ENCODE data around the gene PLCD3. TPM values are rescaled to one million over a fixed set of nuclear protein-coding genes. Genes with fewer than 3 reads are reported as not detected.

The PLCD3 gene
- total and polyA plus RNA-seq, 9 of the 15 experiments (the other 6 are each of a cell fraction or from before 2014, with no cell fraction given) = 0.20 to 22.6 (median 7.5) TPM

DNA sequence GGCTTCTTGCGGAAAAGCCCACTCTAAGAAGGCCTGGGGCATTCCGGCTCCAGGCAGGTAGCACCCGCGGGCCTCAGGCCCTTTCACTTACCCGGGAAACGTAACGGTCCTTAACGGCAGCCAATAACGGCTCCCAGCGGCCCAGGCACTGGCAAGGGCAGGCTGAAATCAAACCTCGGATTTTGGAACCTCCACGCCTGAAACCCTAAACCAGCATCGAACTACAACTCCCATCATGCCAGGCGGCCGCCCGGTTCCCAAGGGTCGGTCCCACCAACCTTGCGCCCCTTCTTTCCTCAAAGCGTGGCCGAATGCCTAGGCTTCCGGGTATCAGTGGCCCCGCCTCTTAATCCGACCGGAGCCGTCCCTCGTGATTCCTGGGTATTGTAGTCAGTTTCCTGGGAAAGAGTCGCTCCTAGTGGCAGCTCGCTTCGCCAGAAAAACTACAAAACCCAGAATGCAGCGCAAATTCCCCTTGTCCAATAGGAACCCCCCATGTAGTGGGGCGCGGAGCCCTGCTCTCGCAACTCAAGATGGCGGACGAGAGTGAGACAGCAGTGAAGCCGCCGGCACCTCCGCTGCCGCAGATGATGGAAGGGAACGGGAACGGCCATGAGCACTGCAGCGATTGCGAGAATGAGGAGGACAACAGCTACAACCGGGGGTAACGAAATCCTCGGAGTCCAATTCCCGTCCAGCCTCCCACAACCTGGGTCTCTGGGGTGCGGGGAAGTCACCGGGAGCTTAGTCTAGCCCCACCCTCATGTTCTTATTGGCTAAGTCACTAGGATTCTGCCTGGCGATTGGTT is 71.3 kb downstream of the PLCD3 start, which contains the start of gene NMT1 (continued):
- TF ChIP-seq MCM3 (IDR thresholded peaks at IDR 0.05) (no peak), ZNF668 (CRISPR knock-in tag; IDR thresholded peaks at IDR 0.05) (no peak), ARNT (IDR thresholded peaks at IDR 0.05) (peak in 1 of 2 experiments; percentile 25; a peak in 1 of 4 replicates), SMARCC2 (IDR thresholded peaks at IDR 0.05; ENCODE audit: low read depth) (no peak), GATAD2A (IDR thresholded peaks at IDR 0.05) (no peak), NFYB (IDR thresholded peaks at IDR 0.05; ENCODE audit: extremely low read depth, insufficient read length) (peak; percentile 99), ZNF431 (CRISPR knock-in tag; IDR thresholded peaks at IDR 0.05) (no peak), PHB2 (IDR thresholded peaks at IDR 0.05; ENCODE audit: low read depth) (no peak), ZNF134 (CRISPR knock-in tag; conservative IDR thresholded peaks at IDR 0.05) (no peak), NEUROD1 (IDR thresholded peaks at IDR 0.05; ENCODE audit: borderline replicate concordance, low read depth, low read length, partially characterized antibody) (peak; percentile 21), MEF2D (tag; conservative IDR thresholded peaks at IDR 0.05; ENCODE audit: low read depth) (no peak), KDM4B (IDR thresholded peaks at IDR 0.05; ENCODE audit: borderline replicate concordance in 2 of 2, low read depth in 1 of 2) (no peak; a peak in 1 of 4 replicates), ZNF766 (CRISPR knock-in tag; conservative IDR thresholded peaks at IDR 0.05) (peak; percentile 97), RFX1 (IDR thresholded peaks at IDR 0.05) (no peak), ZBTB7A (IDR thresholded peaks at IDR 0.05; ENCODE audit: borderline replicate concordance, control insufficient read depth, low read depth, low read length) (peak; percentile 100), TAL1 (IDR thresholded peaks at IDR 0.05) (no peak), ZNF184 (CRISPR knock-in tag; IDR thresholded peaks at IDR 0.05) (no peak), ELF4 (CRISPR knock-in tag; IDR thresholded peaks at IDR 0.05) (peak; percentile 88), ZNF217 (CRISPR knock-in tag; IDR thresholded peaks at IDR 0.05) (no peak), ETS2 (tag; IDR thresholded peaks at IDR 0.05; ENCODE audit: borderline replicate concordance, poor library complexity, severe bottlenecking) (no peak), ADNP (tag; IDR thresholded peaks at IDR 0.05) (no peak), TCF7 (IDR thresholded peaks at IDR 0.05; ENCODE audit: borderline replicate concordance) (no peak)
- TF ChIP-seq, protein P1, sequence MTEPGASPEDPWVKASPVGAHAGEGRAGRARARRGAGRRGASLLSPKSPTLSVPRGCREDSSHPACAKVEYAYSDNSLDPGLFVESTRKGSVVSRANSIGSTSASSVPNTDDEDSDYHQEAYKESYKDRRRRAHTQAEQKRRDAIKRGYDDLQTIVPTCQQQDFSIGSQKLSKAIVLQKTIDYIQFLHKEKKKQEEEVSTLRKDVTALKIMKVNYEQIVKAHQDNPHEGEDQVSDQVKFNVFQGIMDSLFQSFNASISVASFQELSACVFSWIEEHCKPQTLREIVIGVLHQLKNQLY (CRISPR knock-in tag; conservative IDR thresholded peaks at IDR 0.05) = 0 out of 4 replicates have a peak, but pooled peaks of 1 of the 2 experiments have one; percentile 57
- TF ChIP-seq, protein P2, sequence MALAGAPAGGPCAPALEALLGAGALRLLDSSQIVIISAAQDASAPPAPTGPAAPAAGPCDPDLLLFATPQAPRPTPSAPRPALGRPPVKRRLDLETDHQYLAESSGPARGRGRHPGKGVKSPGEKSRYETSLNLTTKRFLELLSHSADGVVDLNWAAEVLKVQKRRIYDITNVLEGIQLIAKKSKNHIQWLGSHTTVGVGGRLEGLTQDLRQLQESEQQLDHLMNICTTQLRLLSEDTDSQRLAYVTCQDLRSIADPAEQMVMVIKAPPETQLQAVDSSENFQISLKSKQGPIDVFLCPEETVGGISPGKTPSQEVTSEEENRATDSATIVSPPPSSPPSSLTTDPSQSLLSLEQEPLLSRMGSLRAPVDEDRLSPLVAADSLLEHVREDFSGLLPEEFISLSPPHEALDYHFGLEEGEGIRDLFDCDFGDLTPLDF (CRISPR knock-in tag; IDR thresholded peaks at IDR 0.05) = no peak
- TF ChIP-seq, protein P3, sequence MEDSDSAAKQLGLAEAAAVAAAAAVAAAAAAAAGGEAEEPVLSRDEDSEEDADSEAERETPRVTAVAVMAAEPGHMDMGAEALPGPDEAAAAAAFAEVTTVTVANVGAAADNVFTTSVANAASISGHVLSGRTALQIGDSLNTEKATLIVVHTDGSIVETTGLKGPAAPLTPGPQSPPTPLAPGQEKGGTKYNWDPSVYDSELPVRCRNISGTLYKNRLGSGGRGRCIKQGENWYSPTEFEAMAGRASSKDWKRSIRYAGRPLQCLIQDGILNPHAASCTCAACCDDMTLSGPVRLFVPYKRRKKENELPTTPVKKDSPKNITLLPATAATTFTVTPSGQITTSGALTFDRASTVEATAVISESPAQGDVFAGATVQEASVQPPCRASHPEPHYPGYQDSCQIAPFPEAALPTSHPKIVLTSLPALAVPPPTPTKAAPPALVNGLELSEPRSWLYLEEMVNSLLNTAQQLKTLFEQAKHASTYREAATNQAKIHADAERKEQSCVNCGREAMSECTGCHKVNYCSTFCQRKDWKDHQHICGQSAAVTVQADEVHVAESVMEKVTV (CRISPR knock-in tag; IDR thresholded peaks at IDR 0.05) = peak; percentile 31; the same call in 1 of the 2 replicates

Data from K562 (cell line).